Smooth muscle cell (in vitro differentiated cells): ENCODE measurements around the gene FCN2. TPM values are rescaled to one million over a fixed set of nuclear protein-coding genes. Genes with fewer than 3 reads are reported as not detected.

ENCODE experiments used
- DNase-seq: peaks from one replicate; lab custom pipeline; 2025; ENCODE audit not compliant: unreplicated experiment; lab: John Stamatoyannopoulos, UW
- H2AFZ ChIP-seq: fragments of 200-600 bp; sonication (generic); 2 replicates; pipeline ENCODE4 v1.6.0; 2016; ENCODE audit warnings: antibody characterized with exemption, low read depth, mild to moderate bottlenecking
- H3F3A ChIP-seq: fragments of 200-600 bp; sonication (generic); 2 replicates; pipeline ENCODE4 v1.6.0; 2017; ENCODE audit warnings: antibody characterized with exemption, low read depth
- H3K27ac ChIP-seq: fragments of 200-600 bp; sonication (generic); 2 replicates; pipeline ENCODE4 v1.5.1; 2016; ENCODE audit warnings: low read depth, mild to moderate bottlenecking
- H3K27me3 ChIP-seq: fragments of 200-600 bp; sonication (generic); 2 replicates; pipeline ENCODE4 v1.6.1; 2016; ENCODE audit warnings: low read depth, mild to moderate bottlenecking
- H3K36me3 ChIP-seq: fragments of 200-600 bp; sonication (generic); 2 replicates; pipeline ENCODE4 v1.5.1; 2016; ENCODE audit warnings: low read depth
- H3K4me1 ChIP-seq: fragments of 200-600 bp; sonication (generic); 2 replicates; pipeline ENCODE4 v1.5.1; 2016; ENCODE audit warnings: low read depth
- H3K4me2 ChIP-seq: fragments of 200-600 bp; sonication (generic); 2 replicates; pipeline ENCODE4 v1.6.0; 2016; ENCODE audit warnings: mild to moderate bottlenecking
- H3K4me3 ChIP-seq: fragments of 200-600 bp; sonication (generic); 2 replicates; pipeline ENCODE4 v1.5.1; 2016; ENCODE audit warnings: mild to moderate bottlenecking
- H3K79me2 ChIP-seq: fragments of 200-600 bp; sonication (generic); 2 replicates; pipeline ENCODE4 v1.6.0; 2016; ENCODE audit warnings: low read depth, mild to moderate bottlenecking
- H3K9ac ChIP-seq: fragments of 200-600 bp; sonication (generic); 2 replicates; pipeline ENCODE4 v1.6.0; 2016; ENCODE audit warnings: low read depth
- H3K9me3 ChIP-seq: fragments of 200-600 bp; sonication (generic); replicated peaks from 2 replicates; pipeline ENCODE4 v1.5.1; 2016; ENCODE audit warnings: low read depth
- H4K20me1 ChIP-seq: fragments of 200-600 bp; sonication (generic); 2 replicates; pipeline ENCODE4 v1.6.0; 2016; ENCODE audit warnings: low read depth
- CTCF ChIP-seq: fragments of 200-600 bp; sonication (generic); IDR thresholded peaks from 2 replicates; pipeline ENCODE4 v1.5.1; 2017; ENCODE audit warnings: borderline replicate concordance, mild to moderate bottlenecking, antibody characterized with exemption; ENCODE audit not compliant: insufficient read depth, poor library complexity, severe bottlenecking
- WGBS: methylation state at CpG from one replicate; pipeline ENCODE4 v1.1.7; 2016; ENCODE audit warnings: low lambda C conversion rate; 5-methylcytosine and 5-hydroxymethylcytosine counted together
- polyA plus RNA-seq: library from polyadenylated mRNA; unstranded; fragments of >200 nt; fragmentation: Nextera tagmentation; extraction: Ambion mirVana; gene quantifications from 2 replicates; pipeline ENCODE4 v1.2.1, GENCODE V29; 2016
- total RNA-seq: library from RNA; depleted of rRNA; stranded (reverse); fragments of >200 nt; gene quantifications from 2 replicates; pipeline ENCODE4 v1.2.3, GENCODE V29; 2014

Gene FCN2
- total and polyA plus RNA-seq, 2 experiments from 2014 or later: not detected

- no peak overlapping the region for H2AFZ ChIP-seq
- no peak for DNase-seq
Measured at GRCh38 chr9:134918646-134919045, 38.0 kb downstream of the FCN2 start.

GRCh38 chr9:134919303-134919702 is 38.7 kb downstream of the FCN2 start:
- no peak for TF ChIP-seq CTCF

More at GRCh38 chr9:134918646-134919045, 38.0 kb downstream of the FCN2 start:
- Histone ChIP-seq H3K9ac (no peak overlapping the region), H3F3A (no peaks in the 10 kb centered on the region), H3K4me2 (no peak overlapping the region), H3K4me3 (no peak overlapping the region), H3K36me3 (no peaks in the 10 kb centered on the region), H3K27ac (no peak overlapping the region), H3K79me2 (no peaks in the 10 kb centered on the region), H3K9me3 (no peaks in the 10 kb centered on the region), H3K27me3 (peaks cover 4% of the 10 kb centered on the region), H4K20me1 (no peaks in the 10 kb centered on the region), H3K4me1 (no peaks in the 10 kb centered on the region)
- WGBS: 92% methylated on average over 10 of the region's 10 CpGs
- TF ChIP-seq CTCF: no peak

GRCh38 chr9:134922066-134922931 is 41.7 kb downstream of the FCN2 start:
- no peaks in the 10 kb centered on the region for H3K4me1 ChIP-seq
- no peak overlapping the region for H2AFZ ChIP-seq
- no peaks in the 10 kb centered on the region for H3K36me3 ChIP-seq
- peaks cover 4% of the 10 kb centered on the region for H3K27me3 ChIP-seq
- no peak overlapping the region for H3K4me2 ChIP-seq
- no peak for TF ChIP-seq CTCF
- no peaks in the 10 kb centered on the region for H4K20me1 ChIP-seq
- 87% methylated on average over 14 of the region's 14 CpGs for WGBS
- H3K9me3 ChIP-seq: no peaks in the 10 kb centered on the region
- H3K27ac ChIP-seq: no peak overlapping the region
- H3K79me2 ChIP-seq: no peaks in the 10 kb centered on the region
- no peak for DNase-seq
- no peaks in the 10 kb centered on the region for H3F3A ChIP-seq
- no peak overlapping the region for H3K4me3 ChIP-seq
- H3K9ac ChIP-seq: no peak overlapping the region

More at GRCh38 chr9:134919303-134919702, 38.7 kb downstream of the FCN2 start:
- no peak overlapping the region for H3K27ac ChIP-seq
- no peak overlapping the region for H3K4me2 ChIP-seq
- H3K79me2 ChIP-seq: no peaks in the 10 kb centered on the region
- no peak overlapping the region for H2AFZ ChIP-seq
- WGBS: 93% methylated on average over 3 of the region's 3 CpGs
- no peaks in the 10 kb centered on the region for H3K4me1 ChIP-seq
- peaks cover 4% of the 10 kb centered on the region for H3K27me3 ChIP-seq
- no peak overlapping the region for H3K9ac ChIP-seq
- H3F3A ChIP-seq: no peaks in the 10 kb centered on the region
- no peaks in the 10 kb centered on the region for H3K36me3 ChIP-seq
- H4K20me1 ChIP-seq: no peaks in the 10 kb centered on the region
- H3K4me3 ChIP-seq: no peak overlapping the region
- no peak for DNase-seq
- H3K9me3 ChIP-seq: no peaks in the 10 kb centered on the region

- 89% methylated on average over 9 of the region's 9 CpGs for WGBS
- Histone ChIP-seq H3K9me3 (no peaks in the 10 kb centered on the region), H3K4me3 (no peak overlapping the region), H3K36me3 (no peaks in the 10 kb centered on the region), H4K20me1 (no peaks in the 10 kb centered on the region), H3K27ac (no peak overlapping the region), H2AFZ (no peak overlapping the region), H3K27me3 (peaks cover 4% of the 10 kb centered on the region), H3F3A (no peaks in the 10 kb centered on the region), H3K79me2 (no peaks in the 10 kb centered on the region), H3K4me1 (no peaks in the 10 kb centered on the region), H3K9ac (no peak overlapping the region), H3K4me2 (no peak overlapping the region)
- no peak for DNase-seq
- TF ChIP-seq CTCF: no peak
Measured at GRCh38 chr9:134922932-134923240, 42.3 kb downstream of the FCN2 start.
